Head of caudate nucleus (tissue), 42 donors: ENCODE results near the gene ACSBG1.

ENCODE experiments used
- DNase-seq, 42 donors: peaks; one replicate each; pipeline versions ENCODE4 v3.0.0 to v3.0.0-alpha.2; 2020 to 2021; ENCODE audit warnings: mixed read lengths in 7 of 42
- intact Hi-C: fragments of 100-400 bp; cut with DNase I; formaldehyde crosslinking; loops from one replicate; pipeline ENCODE4 v1.15.0; 2022

ACSBG1 gene

GRCh38 chr15:78127882-78128281, 106.5 kb downstream of the ACSBG1 start:
- DNase-seq, result no peak
- intact Hi-C loops, result no loop called here

- intact Hi-C loops, result no loop called here
- no peak for DNase-seq
Measured at GRCh38 chr15:78125267-78125666, 109.1 kb downstream of the ACSBG1 start.

GRCh38 chr15:78120523-78120922, 113.8 kb downstream of the ACSBG1 start:
- intact Hi-C loops, result no loop called here
- DNase-seq, result no peak
